ENCODE measurements around the gene MS4A8.

GRCh38 chr11:60679879-60680278, 19.5 kb upstream of the MS4A8 start:
- TF ChIP-seq ZNF565 (CRISPR knock-in tag; conservative IDR thresholded peaks at IDR 0.05; ENCODE audit: low read depth) (no peak), SNAI2 (CRISPR knock-in tag; IDR thresholded peaks at IDR 0.05) (no peak), PATZ1 (CRISPR knock-in tag; IDR thresholded peaks at IDR 0.05; ENCODE audit: borderline replicate concordance) (no peak), ARNTL (CRISPR knock-in tag; IDR thresholded peaks at IDR 0.05; ENCODE audit: borderline replicate concordance, low read depth) (no peak), RARB (CRISPR knock-in tag; IDR thresholded peaks at IDR 0.05) (no peak), ZFP3 (CRISPR knock-in tag; IDR thresholded peaks at IDR 0.05) (no peak), ZFP30 (CRISPR knock-in tag; IDR thresholded peaks at IDR 0.05) (no peak), GLIS3 (CRISPR knock-in tag; IDR thresholded peaks at IDR 0.05) (no peak)

All from SK-N-SH treated with all-trans-retinoic acid at 6 μM for 48 hours (cell line).